Aorta (tissue), 5 donors: ENCODE data around the gene DMAC2. TPM values are rescaled to one million over a fixed set of nuclear protein-coding genes. Genes with fewer than 3 reads are reported as not detected.

ENCODE experiments used
- ATAC-seq: fragments of 200-7000 bp; cut with Tn5 transposase; one replicate; pipeline ENCODE4 v1.9.1; 2022; ENCODE audit warnings: moderate library complexity; ENCODE audit not compliant: low FRiP score
- DNase-seq, 2 donors: peaks; one replicate each; pipeline ENCODE4 v3.0.0-alpha.2; 2020
- H3K27ac ChIP-seq, 2 donors: one replicate each; pipeline ENCODE4 v1.5.1; 2013; ENCODE audit warnings: low read length in 2 of 2, mild to moderate bottlenecking in 2 of 2, moderate library complexity in 2 of 2, control low read depth in 1 of 2, inconsistent platforms in 1 of 2, low read depth in 1 of 2
- H3K27me3 ChIP-seq, 2 donors: one replicate each; pipeline ENCODE4 v1.6.1; 2013; ENCODE audit warnings: control low read depth in 1 of 2, low read length in 1 of 2, mild to moderate bottlenecking in 1 of 2, moderate library complexity in 1 of 2; ENCODE audit not compliant: insufficient read depth in 2 of 2, control insufficient read depth in 1 of 2
- H3K36me3 ChIP-seq, 2 donors: one replicate each; pipeline ENCODE4 v1.6.1; 2013; ENCODE audit warnings: control low read depth in 1 of 2, low read length in 1 of 2, mild to moderate bottlenecking in 1 of 2; ENCODE audit not compliant: insufficient read depth in 2 of 2, control insufficient read depth in 1 of 2
- H3K4me1 ChIP-seq, 2 donors: one replicate each; pipeline ENCODE4 v1.6.1; 2013; ENCODE audit warnings: low read length in 2 of 2, control low read depth in 1 of 2, mild to moderate bottlenecking in 1 of 2, moderate library complexity in 1 of 2; ENCODE audit not compliant: insufficient read depth in 2 of 2, control insufficient read depth in 1 of 2
- H3K4me3 ChIP-seq, 2 donors: one replicate each; pipeline ENCODE4 v1.5.1; 2013; ENCODE audit warnings: low read length in 2 of 2, control low read depth in 1 of 2, mild to moderate bottlenecking in 1 of 2
- H3K9me3 ChIP-seq: one replicate; pipeline ENCODE4 v1.6.1; 2013; ENCODE audit warnings: mild to moderate bottlenecking, low read length; ENCODE audit not compliant: control insufficient read depth
- WGBS, 2 donors: extraction: QIAGEN DNeasy Blood & Tissue Kit; methylation state at CpG; one replicate each; pipeline ENCODE4 v1.1.7; 2013; 5-methylcytosine and 5-hydroxymethylcytosine counted together
- intact Hi-C, 2 donors: fragments of 100-400 bp; cut with DNase I; formaldehyde crosslinking; loops; one replicate each; pipeline versions ENCODE4 v1.14.2 to v1.15.0; 2022
- polyA plus RNA-seq, 2 donors: library from polyadenylated mRNA; stranded (reverse); fragments of 200-250 nt; gene quantifications; one replicate each; pipeline ENCODE4 v1.2.3, GENCODE V29; 2013
- total RNA-seq, 2 donors: library from RNA; stranded (reverse); fragmentation: NEBNext Ultra II Directional; extraction: Animal tissue kit (Norgen Biotek cat#: 25700); gene quantifications; one replicate each; pipeline ENCODE4 v1.2.1, GENCODE V29; 2021
- donor health status: healthy with polysubstance abuse.
- donor health status: Bipolar disorder and iron deficiency.
- donor health status: DM: no; HTN: no; CAD: no.
- donor health status: DM: no; HTN: no; CAD: no.
- donor health status: DM: yes; HTN: yes; CAD: no.

The DMAC2 gene
- total and polyA plus RNA-seq, 4 donors, result 28.3 to 41.6 (median 31.8) TPM

- Histone ChIP-seq H3K27me3 (no peaks in the 10 kb centered on the region), H3K4me3 (no peak overlapping the region), H3K27ac (no peak overlapping the region), H3K4me1 (no peaks in the 10 kb centered on the region), H3K36me3 (no peaks in the 10 kb centered on the region), H3K9me3 (no peaks in the 10 kb centered on the region)
- intact Hi-C loops, result loop anchor here in 1 of 2 donors (5.0 kb wide), 1 partner anchor 124 kb away; no protein-coding TSS in a partner anchor
- no peak for DNase-seq
- WGBS, 2 donors, result 69 to 71% methylated on average over 12 of the region's 12 CpGs
- no peak for ATAC-seq
These were observed 8.1 kb upstream of the DMAC2 start for GRCh38 chr19:41447732-41448332.

DNA sequence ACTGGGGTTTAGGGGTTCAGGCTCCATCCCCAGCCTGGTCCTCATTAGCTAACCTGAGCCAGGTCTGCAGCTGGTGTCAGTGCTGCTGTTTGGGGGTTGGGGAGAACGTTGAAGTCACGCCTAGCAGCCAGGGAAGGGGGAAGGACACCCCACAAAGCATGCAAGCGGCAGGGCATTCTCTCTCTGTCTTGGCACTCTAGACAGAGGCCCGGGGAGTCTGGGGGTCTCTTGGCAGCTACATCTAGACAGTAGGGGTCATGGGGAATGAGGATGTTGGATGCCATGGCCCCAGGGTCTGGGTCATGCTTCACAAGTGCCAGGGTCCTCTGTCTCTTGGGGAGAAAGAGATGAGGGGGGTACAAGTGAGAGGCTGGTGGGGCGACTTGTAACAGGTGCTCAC, 5.9 kb upstream of the DMAC2 start:
- DNase-seq (no peak), ATAC-seq (no peak)
- Histone ChIP-seq H3K36me3 (no peaks in the 10 kb centered on the region), H3K4me3 (no peak overlapping the region), H3K9me3 (no peaks in the 10 kb centered on the region), H3K4me1 (no peaks in the 10 kb centered on the region), H3K27me3 (no peaks in the 10 kb centered on the region), H3K27ac (no peak overlapping the region)
- intact Hi-C loops, result loop anchor here in 1 of 2 donors (5.0 kb wide), 1 partner anchor 127 kb away; no protein-coding TSS in a partner anchor
- 59 to 64% methylated on average over 5 of the region's 5 CpGs for WGBS, 2 donors

GRCh38 chr19:41443813-41444455, 4.2 kb upstream of the DMAC2 start:
- H3K4me1 ChIP-seq, result no peaks in the 10 kb centered on the region
- no peaks in the 10 kb centered on the region for H3K9me3 ChIP-seq
- H3K27me3 ChIP-seq, result no peaks in the 10 kb centered on the region
- H3K27ac ChIP-seq, result no peak overlapping the region
- intact Hi-C loops, result no loop called here
- no peak overlapping the region for H3K4me3 ChIP-seq
- H3K36me3 ChIP-seq, result no peaks in the 10 kb centered on the region
- no peak for ATAC-seq
- DNase-seq, result peak in 1 of 2 donors; percentile 46
- 59 to 62% methylated on average over 6 of the region's 6 CpGs for WGBS, 2 donors

GRCh38 chr19:41442473-41443355, 3.0 kb upstream of the DMAC2 start, which contains the start of gene ERICH4:
Gene ERICH4 (plus strand): TSS chr19:41443156. CDS start chr19:41443170, 14 bp downstream.
- 52 to 58% methylated on average over 7 of the region's 7 CpGs for WGBS, 2 donors
- H3K4me1 ChIP-seq, result no peaks in the 10 kb centered on the region
- DNase-seq (peak in 1 of 2 donors; percentile 55), ATAC-seq (no peak)
- intact Hi-C loops, result no loop called here
- no peak within 1 kb of the TSS for H3K27ac ChIP-seq
- no peaks in the 10 kb centered on the region for H3K27me3 ChIP-seq
- H3K36me3 ChIP-seq, result no peaks in the 10 kb centered on the region
- no peaks in the 10 kb centered on the region for H3K9me3 ChIP-seq
- H3K4me3 ChIP-seq, result no peak within 1 kb of the TSS

GRCh38 chr19:41441321-41441945, 1.7 kb upstream of the DMAC2 start:
- 78 to 86% methylated on average over 15 of the region's 15 CpGs for WGBS, 2 donors

DNA sequence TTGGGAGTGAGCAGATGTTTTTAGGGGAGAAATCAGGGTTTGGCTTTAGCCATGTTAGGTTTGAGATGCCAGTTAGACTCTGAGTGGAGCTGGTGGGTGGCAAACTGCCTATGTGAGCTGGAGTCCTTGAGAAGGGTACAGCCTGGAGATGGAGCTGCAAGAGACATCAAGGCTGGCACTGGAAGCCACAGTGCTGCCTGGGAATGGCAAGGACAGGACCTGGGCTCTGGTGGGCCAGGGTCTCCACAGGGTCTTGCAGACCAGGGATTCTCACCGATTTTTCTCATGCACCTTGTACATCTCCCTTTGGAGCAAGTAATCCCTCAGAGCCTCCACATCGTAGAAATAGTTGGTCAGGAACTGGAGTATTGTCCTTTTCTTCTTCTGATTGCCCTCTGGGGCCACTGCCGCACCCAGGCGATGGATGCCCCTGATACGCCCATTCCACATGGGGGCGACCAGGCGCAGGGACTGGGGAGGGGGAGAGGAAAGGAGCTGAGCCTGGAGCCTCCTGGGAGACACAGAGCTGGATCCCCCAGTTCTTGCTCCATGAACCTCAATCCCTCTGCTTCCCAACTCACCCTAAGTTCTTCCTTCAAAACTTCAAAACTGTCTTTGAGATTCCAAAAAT, 1.7 kb downstream of the DMAC2 start:
- Histone ChIP-seq H3K9me3 (no peaks in the 10 kb centered on the region), H3K36me3 (peaks cover 0 to 2% of the 10 kb centered on the region in 2 donors), H3K27me3 (no peaks in the 10 kb centered on the region), H3K27ac (no peak overlapping the region), H3K4me3 (no peak overlapping the region), H3K4me1 (no peaks in the 10 kb centered on the region)
- peak in 1 of 2 donors; percentile 57 for DNase-seq
- no peak for ATAC-seq
- 88 to 91% methylated on average over 7 of the region's 7 CpGs for WGBS, 2 donors
- intact Hi-C loops, result loop anchor here in 1 of 2 donors (5.0 kb wide), 1 partner anchor 41 kb away; the partner anchor contains the start of genes BCKDHA and EXOSC5

More at GRCh38 chr19:41441321-41441945, 1.7 kb upstream of the DMAC2 start:
- H3K9me3 ChIP-seq, result no peaks in the 10 kb centered on the region
- H3K36me3 ChIP-seq, result no peaks in the 10 kb centered on the region
- ATAC-seq (no peak), DNase-seq (peak in 1 of 2 donors; percentile 68)
- no peaks in the 10 kb centered on the region for H3K4me1 ChIP-seq
- H3K4me3 ChIP-seq, result no peak overlapping the region
- intact Hi-C loops, result no loop called here
- H3K27me3 ChIP-seq, result no peaks in the 10 kb centered on the region
- no peak overlapping the region for H3K27ac ChIP-seq

GRCh38 chr19:41436674-41436951, 3.1 kb downstream of the DMAC2 start:
- ATAC-seq (no peak), DNase-seq (no peak)
- Histone ChIP-seq H3K36me3 (peaks cover 0 to 2% of the 10 kb centered on the region in 2 donors), H3K9me3 (no peaks in the 10 kb centered on the region), H3K27me3 (no peaks in the 10 kb centered on the region), H3K4me1 (no peaks in the 10 kb centered on the region), H3K27ac (no peak overlapping the region), H3K4me3 (no peak overlapping the region)
- intact Hi-C loops, result loop anchor here in 1 of 2 donors (5.0 kb wide), 1 partner anchor 39 kb away; the partner anchor contains the start of genes BCKDHA and EXOSC5
